GM18526 (cell line): Measurements from ENCODE around the gene AP2B1.

Source experiments
- POLR2A ChIP-seq: IDR thresholded peaks from 3 replicates; pipeline ENCODE4 v1.6.1; 2011; ENCODE audit not compliant: insufficient read length; ENCODE audit errors: extremely low read depth

AP2B1 gene

GRCh38 chr17:35705705-35706104 lies 118.6 kb downstream of the AP2B1 start:
- no peak for TF ChIP-seq POLR2A

- no peak for TF ChIP-seq POLR2A
These were observed 121.0 kb downstream of the AP2B1 start for GRCh38 chr17:35708149-35708548.

- no peak for TF ChIP-seq POLR2A
These were observed 121.8 kb downstream of the AP2B1 start for GRCh38 chr17:35708951-35709350.

DNA sequence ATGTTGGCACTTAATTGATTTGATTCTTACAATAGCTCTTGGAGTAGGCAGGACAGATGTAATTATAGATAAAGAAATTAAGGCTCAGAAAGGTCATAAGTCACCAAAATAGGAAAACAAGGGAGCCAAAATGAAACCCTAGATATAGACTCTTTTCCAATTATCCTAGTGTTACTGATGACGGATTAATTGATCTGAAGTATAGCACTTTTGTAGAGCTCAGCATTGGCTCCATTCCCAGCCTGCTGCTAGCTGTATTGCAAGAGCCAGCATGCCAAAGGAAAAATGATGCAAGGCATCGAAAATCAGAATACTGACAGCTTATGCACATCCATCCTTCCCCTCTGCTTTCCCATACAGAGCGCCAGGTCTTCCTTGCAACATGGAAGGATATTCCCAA lies 122.8 kb downstream of the AP2B1 start:
- no peak for TF ChIP-seq POLR2A

- no peak for TF ChIP-seq POLR2A
These were observed 123.8 kb downstream of the AP2B1 start for GRCh38 chr17:35710950-35711349.

DNA sequence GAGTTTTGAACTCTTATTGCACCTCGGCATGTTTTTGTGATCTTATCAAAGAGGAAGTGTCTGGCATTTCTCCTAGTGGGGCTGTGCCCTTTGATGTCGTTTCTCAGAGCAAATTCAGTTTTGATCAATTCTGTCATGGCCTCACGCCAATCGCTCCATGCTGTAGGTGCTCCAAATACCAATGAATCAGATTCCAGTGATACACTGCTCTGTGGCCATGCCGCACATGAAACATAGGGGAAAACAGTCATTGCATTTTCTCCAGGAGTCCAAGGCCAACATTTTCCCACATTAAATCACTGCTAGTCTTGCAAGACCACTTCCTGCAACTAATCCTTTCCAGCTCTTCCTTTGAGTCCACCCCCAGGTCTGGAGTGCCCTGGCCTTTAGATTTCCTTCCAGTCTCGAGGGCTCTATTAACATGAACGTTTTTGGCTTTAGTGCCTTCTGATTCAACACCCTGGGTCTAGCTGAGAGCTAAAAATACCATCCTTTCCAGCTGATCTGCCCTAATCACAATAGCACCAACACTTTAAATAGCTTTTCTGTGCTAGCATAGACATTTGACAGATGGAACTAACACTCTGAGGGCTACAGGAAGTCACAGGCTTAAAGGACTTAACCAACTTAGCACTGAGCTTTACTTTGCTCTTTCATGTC lies 126.1 kb downstream of the AP2B1 start:
- no peak for TF ChIP-seq POLR2A

GRCh38 chr17:35714988-35715387 lies 127.9 kb downstream of the AP2B1 start:
- no peak for TF ChIP-seq POLR2A

- TF ChIP-seq POLR2A, result no peak
These were observed 128.3 kb downstream of the AP2B1 start for GRCh38 chr17:35715416-35715815.

DNA sequence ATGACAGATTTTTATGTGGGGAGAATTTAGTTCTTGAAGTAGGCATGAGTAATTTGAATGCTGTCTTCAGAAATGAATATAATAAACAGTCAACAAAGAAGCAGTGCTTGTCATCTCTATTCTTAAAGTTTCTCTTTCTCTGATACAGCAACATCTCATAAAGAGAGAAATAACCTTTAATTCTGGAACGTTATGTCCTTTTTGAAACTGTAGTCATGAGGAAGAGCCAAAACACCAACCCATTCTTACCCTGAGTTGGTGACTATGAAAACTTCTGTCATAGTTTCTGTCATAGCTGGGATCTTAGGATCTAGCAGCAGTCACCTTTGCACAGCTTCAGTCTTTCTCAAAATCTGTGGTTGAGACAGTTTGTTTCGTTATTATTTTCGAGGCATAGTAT lies 129.1 kb downstream of the AP2B1 start:
- TF ChIP-seq POLR2A, result no peak

DNA sequence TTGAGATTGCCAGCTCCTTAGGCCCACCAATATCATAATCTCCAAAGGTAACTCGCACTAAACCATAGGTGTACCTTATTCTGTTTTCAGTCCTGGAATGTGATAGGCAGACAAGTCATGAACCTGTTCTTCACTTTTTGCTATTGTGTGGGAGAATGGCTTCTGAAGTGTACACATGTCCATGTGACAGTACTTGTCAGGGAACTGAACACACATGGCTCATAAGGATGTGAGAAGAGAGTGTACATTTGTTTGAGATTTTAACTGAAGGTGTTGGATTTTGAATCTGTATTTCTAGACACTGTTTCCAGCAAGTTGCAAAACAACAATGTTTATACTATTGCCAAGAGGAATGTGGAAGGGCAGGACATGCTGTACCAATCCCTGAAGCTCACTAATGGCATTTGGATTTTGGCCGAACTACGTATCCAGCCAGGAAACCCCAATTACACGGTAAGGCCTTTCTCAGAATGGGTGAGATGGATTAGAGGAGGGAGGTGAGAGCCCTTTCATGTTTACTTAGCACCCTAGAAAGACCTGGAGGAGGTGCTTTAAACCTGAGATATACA lies 129.9 kb downstream of the AP2B1 start:
- no peak for TF ChIP-seq POLR2A

DNA sequence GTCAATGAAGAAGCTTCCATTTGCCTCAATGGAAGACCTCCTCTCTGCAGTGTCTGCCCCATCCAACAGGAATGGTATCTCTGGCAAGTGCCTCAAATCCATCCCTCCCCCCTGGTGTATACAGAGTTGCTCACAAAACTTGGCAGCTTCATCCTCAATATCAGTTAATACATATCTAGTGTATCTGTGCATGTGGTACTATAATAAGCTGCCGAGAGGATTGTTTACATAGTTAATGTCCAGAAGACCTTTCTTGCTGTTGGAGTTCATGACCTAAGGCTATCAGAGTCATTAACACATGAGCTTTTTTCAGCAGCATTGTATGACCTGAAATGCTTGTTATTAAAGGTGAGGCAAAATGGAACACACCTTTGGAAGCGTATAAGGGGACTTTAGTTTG lies 130.4 kb downstream of the AP2B1 start:
- TF ChIP-seq POLR2A, result no peak

DNA sequence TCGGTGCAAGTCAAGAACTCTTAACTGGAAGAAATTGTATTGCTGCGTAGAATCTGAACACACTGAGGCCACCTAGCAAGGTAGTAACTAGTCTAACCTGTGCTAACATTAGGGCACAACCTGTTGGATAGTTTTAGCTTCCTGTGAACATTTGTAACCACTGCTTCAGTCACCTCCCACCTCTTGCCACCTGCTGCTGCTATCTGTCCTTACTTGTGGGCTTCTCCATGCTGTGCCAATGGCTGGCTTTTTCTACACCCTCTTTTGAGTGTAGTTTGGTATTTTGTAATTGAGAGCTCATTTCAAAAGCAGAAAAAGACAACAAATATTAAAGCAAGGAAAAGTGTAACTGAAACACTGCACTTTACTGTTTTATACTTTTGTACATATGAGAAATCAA lies 136.6 kb downstream of the AP2B1 start:
- TF ChIP-seq POLR2A, result no peak

DNA sequence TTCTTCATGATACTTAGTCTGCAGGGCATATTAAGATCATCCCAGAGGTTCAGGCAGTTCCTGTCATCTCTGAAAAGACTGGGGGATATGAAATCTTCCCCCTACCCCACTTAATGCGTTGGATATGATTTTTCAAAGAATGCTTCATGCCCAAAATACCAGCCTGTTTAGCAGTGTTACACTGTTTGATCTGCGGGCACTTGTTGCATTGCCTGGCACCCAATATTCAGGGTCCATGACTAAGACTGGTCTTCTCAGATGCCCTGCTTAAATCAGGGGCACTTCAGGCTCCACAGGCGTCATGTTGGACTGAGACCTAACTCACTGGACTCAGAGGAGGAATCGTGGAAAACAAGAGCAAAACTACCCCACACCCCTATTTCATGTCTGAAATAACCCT lies 137.9 kb downstream of the AP2B1 start:
- no peak for TF ChIP-seq POLR2A

GRCh38 chr17:35725802-35726126 lies 138.6 kb downstream of the AP2B1 start:
- TF ChIP-seq POLR2A, result no peak

DNA sequence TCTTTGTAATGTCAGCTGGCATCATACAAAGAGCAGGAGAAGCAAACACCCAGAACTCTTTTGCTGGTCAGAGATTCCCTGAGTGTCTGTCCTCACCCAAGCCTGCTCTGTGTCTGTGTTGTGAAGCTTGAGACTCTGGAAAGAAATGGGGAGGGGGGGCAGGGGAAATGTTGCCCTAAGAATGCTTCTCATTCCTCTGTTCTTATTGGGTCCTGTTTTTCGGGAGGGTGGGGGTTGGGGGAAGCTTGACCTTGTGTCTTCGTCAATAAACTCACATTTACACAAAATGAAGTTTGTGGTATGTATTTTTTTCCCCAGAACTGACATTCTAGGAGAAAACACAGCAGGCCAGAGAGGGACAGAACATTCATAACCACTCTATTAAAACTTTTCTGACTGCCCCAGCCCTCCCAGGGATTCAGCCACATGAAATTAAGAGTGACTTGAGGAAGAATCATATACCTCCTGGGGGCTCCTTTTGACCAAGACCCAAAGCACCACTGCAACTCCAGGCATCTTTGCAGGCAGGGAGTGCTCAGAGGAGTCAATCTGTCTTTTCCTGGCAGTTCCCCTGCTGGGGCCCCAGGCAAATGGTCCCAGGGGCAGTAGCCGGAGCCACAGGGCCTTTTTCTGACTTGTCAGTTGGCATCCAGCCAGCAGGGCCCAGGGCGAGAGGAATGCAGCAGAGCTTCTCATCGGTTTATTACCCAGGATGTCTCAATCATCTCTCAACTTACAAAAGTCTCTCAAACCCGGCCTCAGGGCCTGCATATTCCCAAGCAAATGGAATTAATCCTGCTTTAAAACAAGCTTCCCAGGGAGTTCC lies 139.2 kb downstream of the AP2B1 start:
- no peak for TF ChIP-seq POLR2A

- no peak for TF ChIP-seq POLR2A
These were observed 139.9 kb downstream of the AP2B1 start for GRCh38 chr17:35726953-35727460.
